ENCODE measurements around the gene RNF175.

RNF175 gene

GRCh38 chr4:153724606-153725005 lies 35.2 kb downstream of the RNF175 start:
- ATAC-seq (replicated peaks): no peak
- no peaks in the 10 kb centered on the region for H3K9me3 Mint-ChIP-seq
- H3K4me3 Mint-ChIP-seq: no peak overlapping the region
- no peaks in the 10 kb centered on the region for H3K36me3 Mint-ChIP-seq (ENCODE audit: insufficient read depth)
- H3K27ac Mint-ChIP-seq: no peak overlapping the region
- H3K4me1 Mint-ChIP-seq (ENCODE audit: low read depth in 2 of 2): no peaks in the 10 kb centered on the region
- DNase-seq: no peak
- H3K27me3 Mint-ChIP-seq: peaks cover 19 to 35% of the 10 kb centered on the region in 2 donors

GRCh38 chr4:153722036-153722435 lies 37.8 kb downstream of the RNF175 start:
- Mint-ChIP-seq H3K36me3 (ENCODE audit: insufficient read depth) (no peaks in the 10 kb centered on the region), H3K27ac (no peak overlapping the region), H3K27me3 (peaks cover 29 to 53% of the 10 kb centered on the region in 2 donors), H3K4me1 (ENCODE audit: low read depth in 2 of 2) (no peaks in the 10 kb centered on the region), H3K4me3 (no peak overlapping the region), H3K9me3 (peaks cover 0 to 3% of the 10 kb centered on the region in 2 donors)
- ATAC-seq (replicated peaks) (no peak), DNase-seq (no peak)

GRCh38 chr4:153713866-153714646 lies 45.8 kb downstream of the RNF175 start:
- peaks cover 0 to under 1% of the 10 kb centered on the region in 2 donors for H3K9me3 Mint-ChIP-seq
- H3K27me3 Mint-ChIP-seq: peaks cover 19 to 44% of the 10 kb centered on the region in 2 donors
- no peaks in the 10 kb centered on the region for H3K36me3 Mint-ChIP-seq (ENCODE audit: insufficient read depth)
- no peak overlapping the region for H3K27ac Mint-ChIP-seq
- DNase-seq (no peak), ATAC-seq (replicated peaks) (no peak)
- H3K4me3 Mint-ChIP-seq: no peak overlapping the region
- H3K4me1 Mint-ChIP-seq (ENCODE audit: low read depth in 2 of 2): no peaks in the 10 kb centered on the region

GRCh38 chr4:153710681-153711080 lies 49.1 kb downstream of the RNF175 start:
- no peaks in the 10 kb centered on the region for H3K36me3 Mint-ChIP-seq (ENCODE audit: insufficient read depth)
- H3K4me3 Mint-ChIP-seq: no peak overlapping the region
- no peak overlapping the region for H3K27ac Mint-ChIP-seq
- peaks cover 0 to 2% of the 10 kb centered on the region in 2 donors for H3K4me1 Mint-ChIP-seq (ENCODE audit: low read depth in 2 of 2)
- ATAC-seq (replicated peaks) (no peak), DNase-seq (no peak)
- H3K9me3 Mint-ChIP-seq: no peaks in the 10 kb centered on the region
- peaks cover 25 to 61% of the 10 kb centered on the region in 2 donors for H3K27me3 Mint-ChIP-seq

- Mint-ChIP-seq H3K27ac (no peak overlapping the region), H3K4me3 (no peak overlapping the region), H3K4me1 (ENCODE audit: low read depth in 2 of 2) (peaks cover 0 to 2% of the 10 kb centered on the region in 2 donors), H3K27me3 (peaks cover 25 to 58% of the 10 kb centered on the region in 2 donors), H3K36me3 (ENCODE audit: insufficient read depth) (no peaks in the 10 kb centered on the region), H3K9me3 (no peaks in the 10 kb centered on the region)
- DNase-seq (no peak), ATAC-seq (replicated peaks) (no peak)
Measured at GRCh38 chr4:153706519-153706918, 53.3 kb downstream of the RNF175 start.

GRCh38 chr4:153705743-153706468 lies 53.9 kb downstream of the RNF175 start:
- H3K27ac Mint-ChIP-seq: no peak overlapping the region
- H3K36me3 Mint-ChIP-seq (ENCODE audit: insufficient read depth): no peaks in the 10 kb centered on the region
- H3K4me3 Mint-ChIP-seq: no peak overlapping the region

GRCh38 chr4:153704522-153704921 lies 55.3 kb downstream of the RNF175 start:
- Mint-ChIP-seq H3K36me3 (ENCODE audit: insufficient read depth) (no peaks in the 10 kb centered on the region), H3K9me3 (no peaks in the 10 kb centered on the region), H3K4me1 (ENCODE audit: low read depth in 2 of 2) (peaks cover 0 to 2% of the 10 kb centered on the region in 2 donors), H3K4me3 (no peak overlapping the region), H3K27me3 (peaks cover 32 to 52% of the 10 kb centered on the region in 2 donors), H3K27ac (no peak overlapping the region)
- ATAC-seq (replicated peaks): no peak
- no peak for DNase-seq

More at GRCh38 chr4:153705743-153706468, 53.9 kb downstream of the RNF175 start:
- H3K9me3 Mint-ChIP-seq: no peaks in the 10 kb centered on the region
- no peak for DNase-seq
- H3K27me3 Mint-ChIP-seq: peaks cover 25 to 53% of the 10 kb centered on the region in 2 donors
- ATAC-seq (replicated peaks): no peak
- peaks cover 0 to 2% of the 10 kb centered on the region in 2 donors for H3K4me1 Mint-ChIP-seq (ENCODE audit: low read depth in 2 of 2)

- ATAC-seq (replicated peaks): no peak
- Mint-ChIP-seq H3K9me3 (no peaks in the 10 kb centered on the region), H3K4me1 (ENCODE audit: low read depth in 2 of 2) (peaks cover 8 to 12% of the 10 kb centered on the region in 2 donors), H3K27ac (peak overlapping the region in 1 of 2 donors; percentile 11), H3K4me3 (peak overlapping the region; percentile 70 to 82), H3K27me3 (peaks cover 39 to 47% of the 10 kb centered on the region in 2 donors), H3K36me3 (ENCODE audit: insufficient read depth) (no peaks in the 10 kb centered on the region)
- DNase-seq: no peak
Measured at GRCh38 chr4:153684971-153685371, 74.9 kb downstream of the RNF175 start.

GRCh38 chr4:153684182-153684970 lies 75.4 kb downstream of the RNF175 start, which contains the start of gene TLR2:
TSS of gene TLR2 (plus strand) at chr4:153684280. CDS start at chr4:153702908, 18,628 bp downstream.
- ATAC-seq (replicated peaks) (peak; percentile 95), DNase-seq (peak; percentile 19 to 53 (median 47))
- no peaks in the 10 kb centered on the region for H3K9me3 Mint-ChIP-seq
- peaks cover 8 to 12% of the 10 kb centered on the region in 2 donors for H3K4me1 Mint-ChIP-seq (ENCODE audit: low read depth in 2 of 2)
- peak within 1 kb of the TSS; percentile 73 to 82 for H3K4me3 Mint-ChIP-seq
- H3K27ac Mint-ChIP-seq: peak within 1 kb of the TSS in 1 of 2 donors; percentile 41
- H3K36me3 Mint-ChIP-seq (ENCODE audit: insufficient read depth): no peaks in the 10 kb centered on the region
- peaks cover 42 to 44% of the 10 kb centered on the region in 2 donors for H3K27me3 Mint-ChIP-seq

- peak overlapping the region; percentile 73 to 82 for H3K4me3 Mint-ChIP-seq
- DNase-seq: no peak
- H3K4me1 Mint-ChIP-seq (ENCODE audit: low read depth in 2 of 2): peaks cover 8 to 12% of the 10 kb centered on the region in 2 donors
- no peak for ATAC-seq (replicated peaks)
- H3K27me3 Mint-ChIP-seq: peaks cover 47 to 48% of the 10 kb centered on the region in 2 donors
- no peaks in the 10 kb centered on the region for H3K36me3 Mint-ChIP-seq (ENCODE audit: insufficient read depth)
- peak overlapping the region in 1 of 2 donors; percentile 41 for H3K27ac Mint-ChIP-seq
- H3K9me3 Mint-ChIP-seq: no peaks in the 10 kb centered on the region
Measured at GRCh38 chr4:153683763-153684181, 76.1 kb downstream of the RNF175 start.

- peaks cover 52 to 63% of the 10 kb centered on the region in 2 donors for H3K27me3 Mint-ChIP-seq
- peaks cover 0 to 3% of the 10 kb centered on the region in 2 donors for H3K9me3 Mint-ChIP-seq
- H3K36me3 Mint-ChIP-seq (ENCODE audit: insufficient read depth): no peaks in the 10 kb centered on the region
- peaks cover 5% of the 10 kb centered on the region in 2 donors for H3K4me1 Mint-ChIP-seq (ENCODE audit: low read depth in 2 of 2)
- ATAC-seq (replicated peaks): no peak
- no peak overlapping the region for H3K4me3 Mint-ChIP-seq
- no peak overlapping the region for H3K27ac Mint-ChIP-seq
- no peak for DNase-seq
Measured at GRCh38 chr4:153679486-153679885, 80.3 kb downstream of the RNF175 start.

GRCh38 chr4:153676984-153677383 lies 82.8 kb downstream of the RNF175 start:
- no peak overlapping the region for H3K4me3 Mint-ChIP-seq
- no peak for ATAC-seq (replicated peaks)
- H3K27me3 Mint-ChIP-seq: peaks cover 41 to 63% of the 10 kb centered on the region in 2 donors
- no peak overlapping the region for H3K27ac Mint-ChIP-seq
- peaks cover 0 to 3% of the 10 kb centered on the region in 2 donors for H3K9me3 Mint-ChIP-seq
- no peak for DNase-seq
- no peaks in the 10 kb centered on the region for H3K4me1 Mint-ChIP-seq (ENCODE audit: low read depth in 2 of 2)
- H3K36me3 Mint-ChIP-seq (ENCODE audit: insufficient read depth): no peaks in the 10 kb centered on the region

GRCh38 chr4:153676486-153676885 lies 83.3 kb downstream of the RNF175 start:
- H3K4me1 Mint-ChIP-seq (ENCODE audit: low read depth in 2 of 2): no peaks in the 10 kb centered on the region
- no peak overlapping the region for H3K27ac Mint-ChIP-seq
- H3K9me3 Mint-ChIP-seq: peaks cover 0 to 3% of the 10 kb centered on the region in 2 donors
- no peak overlapping the region for H3K4me3 Mint-ChIP-seq
- ATAC-seq (replicated peaks) (no peak), DNase-seq (no peak)
- peaks cover 41 to 61% of the 10 kb centered on the region in 2 donors for H3K27me3 Mint-ChIP-seq
- H3K36me3 Mint-ChIP-seq (ENCODE audit: insufficient read depth): no peaks in the 10 kb centered on the region

All from effector memory CD8-positive, alpha-beta T cell (primary cell).